Astrocyte (in vitro differentiated cells and primary cell): ENCODE data around the gene STK24. TPM values are rescaled to one million over a fixed set of nuclear protein-coding genes. Genes with fewer than 3 reads are reported as not detected.

Experiments
- DNase-seq: peaks from one replicate; pipeline ENCODE4 v3.0.0-alpha.2; 2010; ENCODE audit warnings: low read depth
- FAIRE-seq: peaks from 2 replicates; lab custom pipeline; 2011; peaks lifted over from hg19 to GRCh38; lab: Jason Lieb, UNC
- H2AFZ ChIP-seq: 2 replicates; pipeline ENCODE4 v1.6.0; 2012; ENCODE audit warnings: low read depth, low read length, inconsistent platforms
- H3K27ac ChIP-seq: 2 replicates; pipeline ENCODE4 v1.5.1; 2011; ENCODE audit warnings: low read depth, low read length, inconsistent platforms
- H3K27me3 ChIP-seq: 2 replicates; pipeline ENCODE4 v1.6.0; 2011; ENCODE audit warnings: low read length, inconsistent platforms; ENCODE audit not compliant: insufficient read depth
- H3K36me3 ChIP-seq: 2 replicates; pipeline ENCODE4 v1.5.1; 2011; ENCODE audit warnings: low read length, inconsistent platforms; ENCODE audit not compliant: insufficient read depth
- H3K4me1 ChIP-seq: 2 replicates; pipeline ENCODE4 v1.5.1; 2011; ENCODE audit warnings: low read length, inconsistent platforms; ENCODE audit not compliant: insufficient read depth
- H3K4me2 ChIP-seq: 2 replicates; pipeline ENCODE4 v1.6.0; 2012; ENCODE audit warnings: low read length, inconsistent platforms
- H3K4me3 ChIP-seq: 2 replicates; pipeline ENCODE4 v1.5.1; 2011; ENCODE audit warnings: low read depth, mild to moderate bottlenecking, low read length, inconsistent platforms; ENCODE audit not compliant: insufficient read depth
- H3K79me2 ChIP-seq: 2 replicates; pipeline ENCODE4 v1.6.0; 2012; ENCODE audit warnings: mild to moderate bottlenecking, low read length, inconsistent platforms; ENCODE audit not compliant: insufficient read depth
- H3K9ac ChIP-seq: 2 replicates; pipeline ENCODE4 v1.6.0; 2012; ENCODE audit warnings: mild to moderate bottlenecking, low read length, inconsistent platforms
- H3K9me3 ChIP-seq: 2 replicates; pipeline ENCODE4 v1.5.1; 2012; ENCODE audit warnings: low read depth, mild to moderate bottlenecking, low read length, inconsistent platforms; ENCODE audit not compliant: insufficient read depth
- H4K20me1 ChIP-seq: 2 replicates; pipeline ENCODE4 v1.6.0; 2012; ENCODE audit warnings: low read length, inconsistent platforms; ENCODE audit not compliant: insufficient read depth
- H3K27ac Mint-ChIP-seq: one replicate; pipeline ENCODE4 v1.8.0; 2021; ENCODE audit warnings: mild to moderate bottlenecking, mixed read lengths; ENCODE audit not compliant: unreplicated experiment
- H3K27me3 Mint-ChIP-seq: one replicate; pipeline ENCODE4 v1.8.0; 2021; ENCODE audit warnings: low read depth, mixed read lengths; ENCODE audit not compliant: unreplicated experiment
- H3K36me3 Mint-ChIP-seq: one replicate; pipeline ENCODE4 v1.8.0; 2021; ENCODE audit warnings: low read depth, mixed read lengths; ENCODE audit not compliant: unreplicated experiment
- H3K4me1 Mint-ChIP-seq: one replicate; pipeline ENCODE4 v1.8.0; 2021; ENCODE audit warnings: low read depth, mixed read lengths; ENCODE audit not compliant: unreplicated experiment
- H3K4me3 Mint-ChIP-seq: one replicate; pipeline ENCODE4 v1.8.0; 2021; ENCODE audit warnings: mild to moderate bottlenecking, moderate library complexity, mixed read lengths; ENCODE audit not compliant: unreplicated experiment
- H3K9me3 Mint-ChIP-seq: one replicate; pipeline ENCODE4 v1.8.0; 2021; ENCODE audit warnings: mild to moderate bottlenecking, mixed read lengths; ENCODE audit not compliant: unreplicated experiment
- CTCF ChIP-seq: IDR thresholded peaks from 2 replicates; pipeline ENCODE4 v1.5.1; 2011; ENCODE audit warnings: low read depth, mild to moderate bottlenecking, inconsistent platforms, low read length, moderate library complexity; ENCODE audit not compliant: insufficient read depth
- EZH2 ChIP-seq: IDR thresholded peaks from 2 replicates; pipeline ENCODE4 v1.6.1; 2012; ENCODE audit warnings: mild to moderate bottlenecking, low read length, inconsistent platforms; ENCODE audit not compliant: insufficient read depth
- total RNA-seq: library from RNA; stranded (reverse); gene quantifications from 2 replicates; pipeline ENCODE4 v1.2.1, GENCODE V29; 2021

Gene STK24
- total RNA-seq, 1 donor from 2014 or later: 96.1 TPM

- Mint-ChIP-seq H3K9me3 (no peaks in the 10 kb centered on the region), H3K4me3 (no peak overlapping the region), H3K36me3 (peaks cover 19% of the 10 kb centered on the region), H3K27me3 (no peaks in the 10 kb centered on the region), H3K4me1 (peaks cover 10% of the 10 kb centered on the region), H3K27ac (no peak overlapping the region)
- Histone ChIP-seq H3K27me3 (no peaks in the 10 kb centered on the region), H3K79me2 (peaks cover 86% of the 10 kb centered on the region), H3K4me2 (no peak overlapping the region), H3K4me1 (peaks cover 8% of the 10 kb centered on the region), H3K36me3 (peaks cover 2% of the 10 kb centered on the region), H3K9ac (no peak overlapping the region), H2AFZ (no peak overlapping the region), H3K9me3 (no peaks in the 10 kb centered on the region), H3K4me3 (no peak overlapping the region), H4K20me1 (peaks cover 41% of the 10 kb centered on the region), H3K27ac (no peak overlapping the region)
- DNase-seq: no peak
- TF ChIP-seq CTCF (no peak), EZH2 (no peak)
- FAIRE-seq: no peak
Measured at GRCh38 chr13:98514288-98514687, 62.6 kb downstream of the STK24 start.

- H2AFZ ChIP-seq: no peak overlapping the region
- no peak overlapping the region for H3K4me3 Mint-ChIP-seq
- H3K9ac ChIP-seq: no peak overlapping the region
- H3K4me2 ChIP-seq: no peak overlapping the region
- peaks cover 2% of the 10 kb centered on the region for H3K36me3 ChIP-seq
- no peak overlapping the region for H3K27ac Mint-ChIP-seq
- FAIRE-seq (no peak), DNase-seq (no peak)
- peaks cover 36% of the 10 kb centered on the region for H4K20me1 ChIP-seq
- H3K4me1 Mint-ChIP-seq: peaks cover 13% of the 10 kb centered on the region
- no peaks in the 10 kb centered on the region for H3K27me3 ChIP-seq
- H3K4me3 ChIP-seq: no peak overlapping the region
- H3K36me3 Mint-ChIP-seq: peaks cover 19% of the 10 kb centered on the region
- H3K9me3 ChIP-seq: no peaks in the 10 kb centered on the region
- no peaks in the 10 kb centered on the region for H3K9me3 Mint-ChIP-seq
- H3K4me1 ChIP-seq: peaks cover 12% of the 10 kb centered on the region
- H3K27me3 Mint-ChIP-seq: no peaks in the 10 kb centered on the region
- TF ChIP-seq EZH2 (no peak), CTCF (no peak)
- peaks cover 82% of the 10 kb centered on the region for H3K79me2 ChIP-seq
- H3K27ac ChIP-seq: no peak overlapping the region
Measured at GRCh38 chr13:98513837-98514236, 63.1 kb downstream of the STK24 start.

- Histone ChIP-seq H3K4me2 (no peak overlapping the region), H3K27me3 (no peaks in the 10 kb centered on the region), H3K4me1 (peaks cover 21% of the 10 kb centered on the region), H3K36me3 (peaks cover 2% of the 10 kb centered on the region), H3K79me2 (peaks cover 84% of the 10 kb centered on the region), H3K9ac (no peak overlapping the region), H3K9me3 (no peaks in the 10 kb centered on the region), H2AFZ (no peak overlapping the region), H3K4me3 (no peak overlapping the region), H4K20me1 (peaks cover 36% of the 10 kb centered on the region), H3K27ac (no peak overlapping the region)
- Mint-ChIP-seq H3K4me1 (peaks cover 21% of the 10 kb centered on the region), H3K27me3 (no peaks in the 10 kb centered on the region), H3K36me3 (peaks cover 19% of the 10 kb centered on the region), H3K4me3 (no peak overlapping the region), H3K27ac (no peak overlapping the region), H3K9me3 (no peaks in the 10 kb centered on the region)
- DNase-seq: no peak
- FAIRE-seq: no peak
- no peak for TF ChIP-seq CTCF
- TF ChIP-seq EZH2: no peak
Measured at GRCh38 chr13:98512774-98513665, 63.9 kb downstream of the STK24 start.
